Heart left ventricle (tissue), 16 donors: ENCODE data around the gene FBF1. TPM values are rescaled to one million over a fixed set of nuclear protein-coding genes. Genes with fewer than 3 reads are reported as not detected.

Experiments used
- ATAC-seq, 4 donors: fragments of 200-7000 bp; cut with Tn5 transposase; one replicate each; pipeline ENCODE4 v1.9.1; 2020 to 2022; ENCODE audit warnings: moderate library complexity in 4 of 4, mild to moderate bottlenecking in 3 of 4, moderate number of reproducible peaks in 1 of 4
- DNase-seq, 5 donors: peaks; one replicate each; pipeline ENCODE4 v3.0.0-alpha.2; 2020
- H3K27ac ChIP-seq, 12 donors: fragments of 200-600 bp; sonication (generic) in 4 of 12; one replicate each; pipeline versions ENCODE4 v1.5.0 to v1.8.0; 2016 to 2022; ENCODE audit warnings: mild to moderate bottlenecking in 2 of 12
- H3K27me3 ChIP-seq, 9 donors: fragments of 200-600 bp; sonication (generic) in 2 of 9; one replicate each; pipeline versions ENCODE4 v1.5.1 to v1.8.0; 2016 to 2022; ENCODE audit warnings: mild to moderate bottlenecking in 3 of 9
- H3K36me3 ChIP-seq, 9 donors: fragments of 200-600 bp; sonication (generic) in 2 of 9; one replicate each; pipeline versions ENCODE4 v1.5.0 to v1.8.0; 2018 to 2022; ENCODE audit warnings: mild to moderate bottlenecking in 2 of 9
- H3K4me1 ChIP-seq, 12 donors: fragments of 200-600 bp; sonication (generic) in 4 of 12; one replicate each; pipeline versions ENCODE4 v1.5.0 to v1.8.0; 2016 to 2022; ENCODE audit warnings: mild to moderate bottlenecking in 3 of 12
- H3K4me3 ChIP-seq, 12 donors: fragments of 200-600 bp; sonication (generic) in 4 of 12; one replicate each; pipeline versions ENCODE4 v1.5.0 to v1.8.0; 2017 to 2022; ENCODE audit warnings: mild to moderate bottlenecking in 9 of 12, moderate library complexity in 4 of 12
- H3K9me3 ChIP-seq, 12 donors: fragments of 200-600 bp; sonication (generic) in 4 of 12; one replicate each; pipeline versions ENCODE4 v1.5.0 to v1.8.0; 2016 to 2022; ENCODE audit warnings: mild to moderate bottlenecking in 1 of 12
- POLR2A ChIP-seq, 2 donors: fragments of 450-650 bp; IDR thresholded peaks; one replicate each; pipeline ENCODE4 v1.6.1; 2017; ENCODE audit warnings: antibody characterized with exemption in 2 of 2, mild to moderate bottlenecking in 2 of 2, moderate library complexity in 2 of 2
- WGBS, 4 donors: extraction: QIAGEN DNeasy Blood & Tissue Kit in 2 of 4; methylation state at CpG; one replicate each; pipeline versions ENCODE4 v1.1.5 to v1.1.7; 2013 to 2018; 5-methylcytosine and 5-hydroxymethylcytosine counted together
- intact Hi-C, 10 donors: fragments of 100-400 bp; cut with DNase I; formaldehyde crosslinking; loops; one replicate each; pipeline versions ENCODE4 v1.11.1 to v1.14.2; 2022
- polyA plus RNA-seq, 2 donors: library from polyadenylated mRNA; stranded (reverse); fragments of 200-250 nt; gene quantifications; one replicate each; pipeline ENCODE4 v1.2.3, GENCODE V29; 2013
- total RNA-seq, 9 donors: library from RNA; depleted of rRNA in 2 of 9; stranded (reverse); fragments of >200 nt in 2 of 9; fragmentation: NEBNext Ultra II Directional in 3 of 9; extraction: Animal tissue kit (Norgen Biotek cat#: 25700) in 3 of 9; gene quantifications; one replicate each; pipeline versions ENCODE4 v1.1.0 to v1.2.4, GENCODE V29; 2016 to 2023
- TF ChIP-seq, protein P1 (sequence below), 12 donors: fragments of 200-600 bp; sonication (generic) in 4 of 12; IDR thresholded peaks; one replicate each; pipeline versions ENCODE4 v1.5.0 to v1.8.0; 2018 to 2022; ENCODE audit warnings: antibody characterized with exemption in 12 of 12, mild to moderate bottlenecking in 5 of 12
- donor health status: ischemic (EF 13 %, LVEDD 7.1; RV severe dilation, severe dysfunction).
- donor health status: healthy with polysubstance abuse.
- donor health status: DM: no; HTN: yes; CAD: no.
- donor health status: DM: no; HTN: no; CAD: no.
- donor health status: ischemic (EF 25% LVEDD 6.9; RV normal size, moderate dysfunction).
- donor health status: ischemic (EF 25% LVEDD 5.7; RV mildly dilated, moderate dysfunction).
- donor health status: healthy.
- donor health status: DM: yes; HTN: yes; CAD: no.
- donor health status: ischemic (EF 35%, LVEDD 5.7; RV mildly dilated, moderate dysfunction).
- donor health status: nonischemic (EF 11% LVEDD 7.7; RV severe dilation, severe dysfunction).
- donor health status: DM: yes; HTN: yes; CAD: no.
- donor health status: PGD.
- donor health status: ischemic (EF 29% LVEDD 5.4; RV normal size, mild dysfunction).
- donor health status: nonischemic (EF 23%, LVEDD 6.1; RV moderate dilation, normal function).

The FBF1 gene
- total and polyA plus RNA-seq, 11 donors: 1.5 to 5.4 (median 2.9) TPM

DNA sequence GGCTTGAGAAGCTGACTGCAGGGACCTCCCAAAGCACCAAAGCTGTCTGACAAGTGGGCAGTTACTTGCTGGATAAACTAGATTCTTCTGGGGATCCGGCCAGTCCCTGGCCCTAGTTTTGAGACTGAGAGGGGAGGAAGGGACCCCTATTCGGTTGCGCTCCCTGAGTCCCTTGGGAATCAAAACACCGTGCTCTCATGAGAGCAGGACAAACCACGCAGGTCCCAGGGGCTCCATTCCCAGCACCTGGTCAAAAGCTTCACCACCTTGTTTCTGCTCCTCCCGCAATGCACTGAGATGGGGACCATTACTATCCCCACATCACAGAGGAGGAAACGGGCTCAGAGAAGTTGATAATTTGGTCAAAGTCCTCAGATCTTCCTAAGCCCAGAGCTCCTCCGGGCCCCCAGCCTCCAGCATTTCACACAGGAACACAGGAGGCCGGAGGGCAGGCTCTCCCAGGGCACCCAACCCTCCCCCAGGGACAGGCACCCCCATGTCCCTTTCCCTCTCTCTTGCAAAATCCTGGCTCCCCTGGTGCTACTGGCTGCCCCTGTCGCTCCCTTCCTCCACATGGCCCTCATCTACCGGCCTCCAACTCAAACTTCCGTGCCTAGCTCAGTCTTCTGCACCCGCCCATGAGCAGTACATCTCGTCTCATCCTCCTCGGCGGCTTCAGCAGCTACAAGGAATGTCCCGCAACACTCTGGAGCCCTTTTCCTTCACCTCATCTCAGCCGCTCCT is 47.4 kb downstream of the FBF1 start:
- no peaks in the 10 kb centered on the region for H3K9me3 ChIP-seq
- ATAC-seq: no peak
- H3K36me3 ChIP-seq: peaks cover 0 to 44% (median 33%) of the 10 kb centered on the region in 9 donors
- peaks cover 0 to 32% (median 24%) of the 10 kb centered on the region in 12 donors for H3K4me1 ChIP-seq
- 92 to 94% (median 92%) methylated on average over 18 of the region's 18 CpGs for WGBS, 4 donors
- DNase-seq: no peak
- intact Hi-C loops: loop anchor here in 6 of 10 donors (2.0 to 10.0 kb wide), 6 partner anchors 15 to 129 kb away; partner anchors contain the start of genes TRIM47 (in 2 of the 6), GALK1 (in 1 of the 6), UNC13D (in 1 of the 6) and UNK (in 1 of the 6)
- H3K27me3 ChIP-seq: no peaks in the 10 kb centered on the region
- TF ChIP-seq, protein P1, sequence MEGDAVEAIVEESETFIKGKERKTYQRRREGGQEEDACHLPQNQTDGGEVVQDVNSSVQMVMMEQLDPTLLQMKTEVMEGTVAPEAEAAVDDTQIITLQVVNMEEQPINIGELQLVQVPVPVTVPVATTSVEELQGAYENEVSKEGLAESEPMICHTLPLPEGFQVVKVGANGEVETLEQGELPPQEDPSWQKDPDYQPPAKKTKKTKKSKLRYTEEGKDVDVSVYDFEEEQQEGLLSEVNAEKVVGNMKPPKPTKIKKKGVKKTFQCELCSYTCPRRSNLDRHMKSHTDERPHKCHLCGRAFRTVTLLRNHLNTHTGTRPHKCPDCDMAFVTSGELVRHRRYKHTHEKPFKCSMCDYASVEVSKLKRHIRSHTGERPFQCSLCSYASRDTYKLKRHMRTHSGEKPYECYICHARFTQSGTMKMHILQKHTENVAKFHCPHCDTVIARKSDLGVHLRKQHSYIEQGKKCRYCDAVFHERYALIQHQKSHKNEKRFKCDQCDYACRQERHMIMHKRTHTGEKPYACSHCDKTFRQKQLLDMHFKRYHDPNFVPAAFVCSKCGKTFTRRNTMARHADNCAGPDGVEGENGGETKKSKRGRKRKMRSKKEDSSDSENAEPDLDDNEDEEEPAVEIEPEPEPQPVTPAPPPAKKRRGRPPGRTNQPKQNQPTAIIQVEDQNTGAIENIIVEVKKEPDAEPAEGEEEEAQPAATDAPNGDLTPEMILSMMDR (IDR thresholded peaks at IDR 0.05): no peak
- TF ChIP-seq POLR2A (IDR thresholded peaks at IDR 0.05): no peak
- no peak overlapping the region for H3K27ac ChIP-seq
- H3K4me3 ChIP-seq: no peak overlapping the region

DNA sequence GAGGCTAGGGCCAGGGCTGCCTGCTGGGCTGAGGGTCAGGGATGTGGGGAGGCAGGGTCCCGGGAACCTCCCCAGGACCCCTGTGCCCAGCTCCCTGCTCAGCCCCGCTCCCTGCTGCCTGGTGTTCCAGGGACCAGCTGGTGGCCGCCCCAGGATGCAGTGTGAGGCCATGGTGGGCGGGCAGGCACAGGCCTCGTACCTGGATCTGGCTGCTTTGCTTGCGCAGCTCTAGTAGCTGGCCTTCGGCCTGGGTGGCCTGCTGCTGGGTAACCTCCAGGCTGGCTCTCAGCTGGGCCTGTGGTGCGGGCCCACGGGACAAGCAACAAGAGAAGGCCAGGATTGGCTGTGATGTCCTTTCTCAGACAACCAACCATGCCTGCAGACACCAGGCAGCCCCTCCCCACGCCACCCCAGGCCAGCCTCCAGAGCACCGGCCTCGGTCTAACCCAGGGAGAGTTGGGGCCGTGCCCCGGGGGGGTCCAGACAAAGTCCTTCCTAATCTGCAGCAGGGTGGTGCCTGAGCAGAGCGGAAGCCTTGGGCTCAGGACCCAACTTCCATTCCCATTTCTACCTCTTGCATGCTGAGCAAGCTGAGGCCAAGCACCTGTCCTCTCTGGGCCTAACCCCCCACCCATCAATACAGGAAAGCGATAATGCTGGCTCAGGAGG is 48.2 kb downstream of the FBF1 start:
- 87 to 90% (median 89%) methylated on average over 13 to 16 of the region's 16 CpGs for WGBS, 4 donors
- no peak overlapping the region for H3K27ac ChIP-seq
- ATAC-seq: no peak

DNA sequence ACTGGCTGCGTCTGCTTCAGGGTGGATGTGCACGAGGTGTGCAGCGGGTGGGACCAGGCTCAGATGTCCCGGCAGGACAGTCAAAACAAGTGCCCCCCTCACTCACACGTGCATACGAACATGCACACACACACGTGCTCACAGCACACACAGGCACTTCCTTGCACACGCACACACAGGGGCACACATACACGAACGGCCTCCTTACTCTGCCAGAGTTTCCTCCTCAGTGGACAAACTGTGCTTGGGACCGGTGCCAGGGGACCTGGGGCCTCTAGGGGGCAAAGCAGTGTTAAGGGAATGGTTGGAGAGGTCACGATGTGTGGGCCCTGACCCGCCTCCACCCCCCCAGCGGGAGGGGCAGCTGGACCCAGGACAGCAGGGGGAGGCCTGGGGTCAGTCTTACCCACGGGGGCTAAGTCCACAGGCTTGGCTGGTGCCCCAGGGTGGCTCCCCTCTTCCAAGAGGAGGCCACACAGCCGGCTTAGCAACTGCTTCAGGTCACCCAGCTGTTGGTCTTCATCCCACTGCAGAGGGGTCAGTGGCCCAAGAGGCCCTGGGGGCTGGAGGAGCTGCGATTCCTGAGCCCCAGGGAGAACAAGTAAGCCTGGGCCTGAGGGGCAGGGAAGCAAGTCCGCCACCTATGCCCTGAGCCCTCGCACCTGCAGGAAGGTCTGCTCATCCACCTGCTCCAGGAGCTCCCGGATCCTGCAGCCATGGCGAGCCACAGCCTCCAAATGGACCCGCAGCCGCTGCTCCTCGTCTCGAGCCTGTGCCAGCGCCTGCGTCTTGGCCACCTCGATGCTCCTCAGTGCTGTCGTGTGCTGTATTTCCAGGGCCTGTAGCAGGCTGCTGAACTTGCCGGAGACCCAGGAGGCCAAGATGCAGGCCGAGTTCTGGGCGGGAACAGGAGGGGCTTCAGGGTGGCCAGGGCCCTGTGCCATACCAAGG is 49.0 kb downstream of the FBF1 start:
- no peak overlapping the region for H3K4me3 ChIP-seq
- no peaks in the 10 kb centered on the region for H3K27me3 ChIP-seq
- no peak for TF ChIP-seq POLR2A (IDR thresholded peaks at IDR 0.05)
- TF ChIP-seq, protein P1 (IDR thresholded peaks at IDR 0.05): no peak
- H3K9me3 ChIP-seq: no peaks in the 10 kb centered on the region
- peaks cover 0 to 37% (median 33%) of the 10 kb centered on the region in 9 donors for H3K36me3 ChIP-seq
- ATAC-seq (no peak), DNase-seq (no peak)
- intact Hi-C loops: loop anchor here in 5 of 10 donors (5.0 to 10.0 kb wide), 5 partner anchors 35 to 127 kb away; partner anchors contain the start of genes GALK1 (in 1 of the 5), UNC13D (in 1 of the 5), UNK (in 1 of the 5) and WBP2 (in 1 of the 5)
- WGBS, 4 donors: 78 to 84% (median 80%) methylated on average over 20 to 32 of the region's 32 CpGs
- H3K4me1 ChIP-seq: peaks cover 0 to 24% (median 19%) of the 10 kb centered on the region in 12 donors
- peak overlapping the region in 1 of 12 donors; percentile 17 for H3K27ac ChIP-seq

More for the DNA sequence above, 48.2 kb downstream of the FBF1 start:
- peaks cover 0 to 39% (median 31%) of the 10 kb centered on the region in 9 donors for H3K36me3 ChIP-seq
- intact Hi-C loops: loop anchor here in 5 of 10 donors (5.0 to 10.0 kb wide), 5 partner anchors 35 to 128 kb away; partner anchors contain the start of genes GALK1 (in 1 of the 5), UNC13D (in 1 of the 5), UNK (in 1 of the 5) and WBP2 (in 1 of the 5)
- no peaks in the 10 kb centered on the region for H3K27me3 ChIP-seq
- DNase-seq: no peak
- H3K9me3 ChIP-seq: no peaks in the 10 kb centered on the region
- TF ChIP-seq, protein P1 (IDR thresholded peaks at IDR 0.05): no peak
- TF ChIP-seq POLR2A (IDR thresholded peaks at IDR 0.05): no peak
- H3K4me1 ChIP-seq: peaks cover 0 to 32% (median 24%) of the 10 kb centered on the region in 12 donors
- H3K4me3 ChIP-seq: no peak overlapping the region
